OCI-LY3 (cell line): ENCODE measurements around the gene CCDC175.
A peak's percentile ranks its signal among the peaks of the same experiment; 100 is the strongest.

Experiments used
- H2AFZ ChIP-seq: fragments of 200-600, 300-600 bp; shearing (Covaris generic); 2 replicates; pipeline ENCODE4 v1.6.0; 2014; ENCODE audit warnings: antibody characterized with exemption, low read depth, low read length
- H3K27ac ChIP-seq: fragments of 200-600, 300-600 bp; sonication (generic); 2 replicates; pipeline ENCODE4 v1.5.1; 2014; ENCODE audit warnings: mild to moderate bottlenecking, low read length, moderate library complexity, mixed read lengths
- H3K27me3 ChIP-seq: fragments of 200-600, 300-600 bp; sonication (generic); 2 replicates; pipeline ENCODE4 v1.6.1; 2014; ENCODE audit warnings: low read depth, low read length, mixed read lengths
- H3K36me3 ChIP-seq: fragments of 200-600, 300-600 bp; sonication (generic); replicated peaks from 2 replicates; pipeline ENCODE3; 2014; ENCODE audit warnings: low read depth, low read length, mixed read lengths
- H3K4me1 ChIP-seq: fragments of 300-600, 200-600 bp; sonication (generic); 2 replicates; pipeline ENCODE4 v1.6.1; 2014; ENCODE audit warnings: low read length, mixed read lengths
- H3K4me2 ChIP-seq: fragments of 200-600, 300-600 bp; sonication (generic); 2 replicates; pipeline ENCODE4 v1.6.1; 2014; ENCODE audit warnings: low read length, mixed read lengths
- H3K4me3 ChIP-seq: fragments of 300-600, 200-600 bp; sonication (generic); 2 replicates; pipeline ENCODE4 v1.5.1; 2014; ENCODE audit warnings: antibody characterized with exemption, mild to moderate bottlenecking, low read length, moderate library complexity
- H3K79me2 ChIP-seq: fragments of 300-600, 200-600 bp; shearing (Covaris generic); 2 replicates; pipeline ENCODE4 v1.6.1; 2014; ENCODE audit warnings: mild to moderate bottlenecking, low read length, mixed read lengths
- H3K9ac ChIP-seq: fragments of 300-600, 200-600 bp; shearing (Covaris generic); 2 replicates; pipeline ENCODE4 v1.6.0; 2014; ENCODE audit warnings: mild to moderate bottlenecking, low read length, moderate library complexity
- H3K9me3 ChIP-seq: fragments of 200-600, 300-600 bp; shearing (Covaris generic); 2 replicates; pipeline ENCODE4 v1.6.1; 2014; ENCODE audit warnings: low read length, mixed read lengths; ENCODE audit not compliant: insufficient read depth
- H4K20me1 ChIP-seq: fragments of 200-600, 300-600 bp; sonication (generic); 2 replicates; pipeline ENCODE4 v1.6.1; 2016; ENCODE audit warnings: low read length, mixed read lengths; ENCODE audit not compliant: insufficient read depth
- EZH2phosphoT487 ChIP-seq: fragments of 200-600 bp; shearing (Covaris generic); IDR thresholded peaks from 2 replicates; pipeline ENCODE4 v1.6.1; 2018; ENCODE audit warnings: antibody characterized with exemption, mixed run types, low read depth
- TF ChIP-seq, protein P1 (sequence below): fragments of 200-600, 300-600 bp; sonication (generic); IDR thresholded peaks from 2 replicates; pipeline ENCODE4 v1.5.1; 2014; ENCODE audit warnings: antibody characterized with exemption, low read length, low read depth

Gene CCDC175

DNA sequence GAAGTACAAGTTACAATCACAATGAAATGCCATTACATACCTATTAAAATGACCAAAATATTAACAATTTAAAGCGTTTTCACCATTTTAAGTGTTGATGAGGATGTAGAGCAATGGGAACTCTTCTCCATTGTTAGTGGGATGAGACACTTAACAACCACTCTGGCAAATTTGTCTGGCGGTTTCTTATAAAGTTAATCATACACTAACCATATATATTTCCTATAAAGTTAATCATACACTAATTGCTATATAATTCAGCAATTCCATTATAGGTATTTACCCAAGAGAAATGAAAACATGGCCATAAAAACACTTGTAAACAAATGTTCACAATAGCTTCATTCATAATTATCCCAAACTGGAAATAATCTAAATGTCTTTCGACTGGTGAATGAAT, 56.4 kb downstream of the CCDC175 start:
- no peaks in the 10 kb centered on the region for H3K9me3 ChIP-seq
- H4K20me1 ChIP-seq = no peaks in the 10 kb centered on the region
- no peak overlapping the region for H2AFZ ChIP-seq
- H3K9ac ChIP-seq = no peak overlapping the region
- no peak overlapping the region for H3K4me3 ChIP-seq
- no peak overlapping the region for H3K4me2 ChIP-seq
- no peaks in the 10 kb centered on the region for H3K4me1 ChIP-seq
- no peak overlapping the region for H3K27ac ChIP-seq
- 0 out of 2 replicates have a peak, but pooled peaks cover 5% of the 10 kb centered on the region for H3K27me3 ChIP-seq
- no peak for TF ChIP-seq EZH2phosphoT487
- TF ChIP-seq, protein P1, sequence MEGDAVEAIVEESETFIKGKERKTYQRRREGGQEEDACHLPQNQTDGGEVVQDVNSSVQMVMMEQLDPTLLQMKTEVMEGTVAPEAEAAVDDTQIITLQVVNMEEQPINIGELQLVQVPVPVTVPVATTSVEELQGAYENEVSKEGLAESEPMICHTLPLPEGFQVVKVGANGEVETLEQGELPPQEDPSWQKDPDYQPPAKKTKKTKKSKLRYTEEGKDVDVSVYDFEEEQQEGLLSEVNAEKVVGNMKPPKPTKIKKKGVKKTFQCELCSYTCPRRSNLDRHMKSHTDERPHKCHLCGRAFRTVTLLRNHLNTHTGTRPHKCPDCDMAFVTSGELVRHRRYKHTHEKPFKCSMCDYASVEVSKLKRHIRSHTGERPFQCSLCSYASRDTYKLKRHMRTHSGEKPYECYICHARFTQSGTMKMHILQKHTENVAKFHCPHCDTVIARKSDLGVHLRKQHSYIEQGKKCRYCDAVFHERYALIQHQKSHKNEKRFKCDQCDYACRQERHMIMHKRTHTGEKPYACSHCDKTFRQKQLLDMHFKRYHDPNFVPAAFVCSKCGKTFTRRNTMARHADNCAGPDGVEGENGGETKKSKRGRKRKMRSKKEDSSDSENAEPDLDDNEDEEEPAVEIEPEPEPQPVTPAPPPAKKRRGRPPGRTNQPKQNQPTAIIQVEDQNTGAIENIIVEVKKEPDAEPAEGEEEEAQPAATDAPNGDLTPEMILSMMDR = no peak
- no peaks in the 10 kb centered on the region for H3K36me3 ChIP-seq
- no peaks in the 10 kb centered on the region for H3K79me2 ChIP-seq

DNA sequence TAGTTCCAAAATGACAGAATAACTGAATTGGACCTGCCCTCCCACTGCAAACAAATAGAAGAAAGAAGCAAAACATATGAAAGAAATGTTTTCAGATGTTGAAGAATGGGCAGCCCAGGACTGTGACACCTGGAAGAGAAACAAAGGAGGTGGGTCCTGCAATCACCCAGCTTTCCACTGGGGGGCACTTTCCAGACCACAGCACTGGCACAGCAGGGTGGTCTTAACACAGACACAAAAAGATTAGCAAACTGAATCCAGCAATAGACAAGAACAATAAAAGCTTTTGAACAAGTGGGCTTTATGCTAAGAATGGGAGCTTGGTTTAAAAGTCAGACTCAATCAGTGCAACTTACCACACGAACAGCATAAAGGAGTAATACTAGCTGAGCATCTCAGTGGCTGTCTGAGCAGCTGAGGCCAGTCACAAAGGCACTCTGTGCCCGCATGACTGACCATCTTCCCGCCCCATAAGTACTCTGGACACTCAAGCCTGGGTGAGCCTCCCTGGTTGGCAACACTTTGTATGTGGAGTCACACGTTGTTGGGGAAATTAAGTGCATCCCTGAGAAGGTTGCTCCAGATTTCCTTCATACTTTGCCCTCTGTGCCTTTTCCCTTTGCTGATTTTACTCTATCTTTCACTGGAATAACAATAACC, 64.6 kb downstream of the CCDC175 start:
- TF ChIP-seq EZH2phosphoT487 = no peak
- TF ChIP-seq, protein P1 = peak; percentile 75
- no peaks in the 10 kb centered on the region for H3K36me3 ChIP-seq
- H4K20me1 ChIP-seq = no peaks in the 10 kb centered on the region
- no peak overlapping the region for H3K4me2 ChIP-seq
- no peak overlapping the region for H3K4me3 ChIP-seq
- no peak overlapping the region for H2AFZ ChIP-seq
- H3K27ac ChIP-seq = no peak overlapping the region
- H3K79me2 ChIP-seq = no peaks in the 10 kb centered on the region
- peaks cover 7% of the 10 kb centered on the region; the same call in 1 of the 2 replicates for H3K27me3 ChIP-seq
- H3K4me1 ChIP-seq = no peaks in the 10 kb centered on the region
- no peak overlapping the region for H3K9ac ChIP-seq
- no peaks in the 10 kb centered on the region for H3K9me3 ChIP-seq

DNA sequence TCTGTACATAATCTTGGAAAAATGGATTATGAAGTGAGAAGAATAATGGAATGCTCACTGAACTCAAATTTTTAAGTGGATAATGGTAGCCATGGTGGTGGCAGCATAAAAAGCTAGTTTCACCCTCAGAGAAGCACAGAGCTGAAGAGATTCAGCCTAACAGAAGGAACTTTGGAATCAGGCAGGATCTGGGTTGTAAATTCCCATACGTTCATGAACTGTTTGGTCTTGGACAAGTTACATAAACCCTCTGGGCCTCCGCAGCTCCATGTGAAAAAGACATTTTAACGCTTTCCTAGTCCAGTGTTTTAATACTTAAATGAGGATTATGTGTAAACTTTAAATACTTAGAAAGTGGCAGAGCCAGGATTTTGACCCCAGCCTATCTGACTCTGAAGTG, 65.6 kb downstream of the CCDC175 start:
- Histone ChIP-seq H3K27ac (no peak overlapping the region), H4K20me1 (no peaks in the 10 kb centered on the region), H2AFZ (no peak overlapping the region), H3K9ac (no peak overlapping the region), H3K79me2 (no peaks in the 10 kb centered on the region), H3K36me3 (no peaks in the 10 kb centered on the region), H3K4me1 (no peaks in the 10 kb centered on the region), H3K9me3 (no peaks in the 10 kb centered on the region), H3K27me3 (peaks cover 7% of the 10 kb centered on the region; the same call in 1 of the 2 replicates), H3K4me3 (no peak overlapping the region), H3K4me2 (no peak overlapping the region)
- no peak for TF ChIP-seq EZH2phosphoT487
- TF ChIP-seq, protein P1 = no peak

DNA sequence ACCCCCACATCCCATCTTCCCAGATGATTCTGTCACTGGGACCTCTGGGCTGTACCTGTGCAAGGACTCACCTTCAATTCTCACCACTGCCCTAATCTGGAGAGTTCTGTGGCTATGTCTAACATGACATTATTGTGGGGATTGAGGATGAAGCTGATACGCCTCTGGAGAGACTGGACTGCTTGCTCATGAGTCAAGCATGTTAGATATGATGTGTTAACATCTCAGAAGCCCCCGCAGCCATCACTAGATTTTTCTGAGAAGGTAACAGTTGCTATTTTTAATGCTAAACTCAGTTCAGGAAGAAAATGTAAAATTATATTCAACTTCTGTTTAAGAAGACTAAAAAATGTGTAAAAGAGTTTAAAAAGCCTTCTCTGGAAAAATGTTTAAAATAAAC, 66.6 kb downstream of the CCDC175 start:
- Histone ChIP-seq H3K4me1 (no peaks in the 10 kb centered on the region), H3K27me3 (peaks cover 7% of the 10 kb centered on the region; the same call in 1 of the 2 replicates), H2AFZ (no peak overlapping the region), H3K9me3 (no peaks in the 10 kb centered on the region), H3K9ac (no peak overlapping the region), H3K4me3 (no peak overlapping the region), H3K4me2 (no peak overlapping the region), H3K79me2 (no peaks in the 10 kb centered on the region), H4K20me1 (no peaks in the 10 kb centered on the region), H3K27ac (no peak overlapping the region), H3K36me3 (no peaks in the 10 kb centered on the region)
- TF ChIP-seq, protein P1 = no peak
- TF ChIP-seq EZH2phosphoT487 = no peak
